ENCODE data around the gene HS2ST1.

DNA sequence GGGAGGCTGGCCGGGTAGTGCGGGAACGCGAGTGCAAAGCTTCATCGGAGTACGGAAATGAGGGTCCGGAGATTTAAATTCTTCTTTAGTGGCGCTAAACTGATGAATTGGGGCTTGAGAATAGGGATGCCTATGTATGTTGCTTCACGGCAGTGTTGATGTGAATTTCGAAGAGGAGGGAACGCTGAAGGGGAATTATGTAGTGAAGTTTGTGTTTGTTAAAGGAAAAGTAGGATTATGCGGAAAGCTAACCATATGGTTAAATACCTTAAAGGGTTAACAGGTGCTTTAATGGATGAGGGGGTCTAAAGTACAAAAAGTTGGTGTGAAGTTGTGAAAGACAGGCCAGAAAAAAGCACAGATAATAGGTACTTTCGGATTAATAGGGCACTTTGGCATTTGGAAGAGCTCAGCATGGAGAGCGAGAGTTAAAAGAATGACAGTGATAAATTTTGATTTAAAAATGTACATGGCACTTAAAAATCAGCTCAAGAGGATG, 1.4 kb downstream of the HS2ST1 start:
- TF ChIP-seq, protein P1, sequence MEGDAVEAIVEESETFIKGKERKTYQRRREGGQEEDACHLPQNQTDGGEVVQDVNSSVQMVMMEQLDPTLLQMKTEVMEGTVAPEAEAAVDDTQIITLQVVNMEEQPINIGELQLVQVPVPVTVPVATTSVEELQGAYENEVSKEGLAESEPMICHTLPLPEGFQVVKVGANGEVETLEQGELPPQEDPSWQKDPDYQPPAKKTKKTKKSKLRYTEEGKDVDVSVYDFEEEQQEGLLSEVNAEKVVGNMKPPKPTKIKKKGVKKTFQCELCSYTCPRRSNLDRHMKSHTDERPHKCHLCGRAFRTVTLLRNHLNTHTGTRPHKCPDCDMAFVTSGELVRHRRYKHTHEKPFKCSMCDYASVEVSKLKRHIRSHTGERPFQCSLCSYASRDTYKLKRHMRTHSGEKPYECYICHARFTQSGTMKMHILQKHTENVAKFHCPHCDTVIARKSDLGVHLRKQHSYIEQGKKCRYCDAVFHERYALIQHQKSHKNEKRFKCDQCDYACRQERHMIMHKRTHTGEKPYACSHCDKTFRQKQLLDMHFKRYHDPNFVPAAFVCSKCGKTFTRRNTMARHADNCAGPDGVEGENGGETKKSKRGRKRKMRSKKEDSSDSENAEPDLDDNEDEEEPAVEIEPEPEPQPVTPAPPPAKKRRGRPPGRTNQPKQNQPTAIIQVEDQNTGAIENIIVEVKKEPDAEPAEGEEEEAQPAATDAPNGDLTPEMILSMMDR (IDR thresholded peaks at IDR 0.05) = no peak
- TF ChIP-seq CBX2 (IDR thresholded peaks at IDR 0.05; ENCODE audit: borderline replicate concordance, low read depth) (no peak), BHLHE40 (IDR thresholded peaks at IDR 0.05; ENCODE audit: low read depth, low read length) (no peak), RAD21 (conservative IDR thresholded peaks at IDR 0.05 in 1 of 2, IDR thresholded peaks at IDR 0.05 in 1 of 2) (no peak), POLR2A (IDR thresholded peaks at IDR 0.05; ENCODE audit: low read length) (no peak), CEBPB (IDR thresholded peaks at IDR 0.05) (no peak), EP300 (IDR thresholded peaks at IDR 0.05) (no peak), SREBF2 (IDR thresholded peaks at IDR 0.05) (no peak), HOXA7 (CRISPR knock-in tag; IDR thresholded peaks at IDR 0.05) (no peak), SMC3 (IDR thresholded peaks at IDR 0.05) (no peak)
- TF ChIP-seq, protein P2, sequence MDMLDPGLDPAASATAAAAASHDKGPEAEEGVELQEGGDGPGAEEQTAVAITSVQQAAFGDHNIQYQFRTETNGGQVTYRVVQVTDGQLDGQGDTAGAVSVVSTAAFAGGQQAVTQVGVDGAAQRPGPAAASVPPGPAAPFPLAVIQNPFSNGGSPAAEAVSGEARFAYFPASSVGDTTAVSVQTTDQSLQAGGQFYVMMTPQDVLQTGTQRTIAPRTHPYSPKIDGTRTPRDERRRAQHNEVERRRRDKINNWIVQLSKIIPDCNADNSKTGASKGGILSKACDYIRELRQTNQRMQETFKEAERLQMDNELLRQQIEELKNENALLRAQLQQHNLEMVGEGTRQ (IDR thresholded peaks at IDR 0.05) = no peak
